ENCODE measurements around the gene MRPL21. TPM values are rescaled to one million over a fixed set of nuclear protein-coding genes. Genes with fewer than 3 reads are reported as not detected.

MRPL21 gene
- total RNA-seq (2014; rRNA removed; shearing (Covaris generic)) = 59.6 and 75.3 TPM in 2 replicates

GRCh38 chr11:68903288-68904247, at the start of gene MRPL21, which contains the start of gene IGHMBP2:
MRPL21 (minus strand) TSS chr11:68903832; CDS start chr11:68903810, 22 bp downstream.
IGHMBP2 (plus strand) TSS chr11:68903891; CDS start chr11:68903953, 62 bp downstream.
- DNase-seq (ENCODE audit: low read depth) = peak; percentile 72

GRCh38 chr11:68950762-68951161, 47.1 kb upstream of the MRPL21 start:
- no peak for DNase-seq (ENCODE audit: low read depth)

- peak; percentile 26 for DNase-seq (ENCODE audit: low read depth)
Measured at GRCh38 chr11:68950270-68950669, 46.6 kb upstream of the MRPL21 start.

GRCh38 chr11:68948935-68949334, 45.3 kb upstream of the MRPL21 start:
- no peak for DNase-seq (ENCODE audit: low read depth)

GRCh38 chr11:68948496-68948895, 44.9 kb upstream of the MRPL21 start:
- no peak for DNase-seq (ENCODE audit: low read depth)

GRCh38 chr11:68947151-68947550, 43.5 kb upstream of the MRPL21 start:
- no peak for DNase-seq (ENCODE audit: low read depth)

GRCh38 chr11:68946416-68947090, 42.9 kb upstream of the MRPL21 start:
- DNase-seq (ENCODE audit: low read depth) = peak; percentile 87

GRCh38 chr11:68942751-68943271, 39.2 kb upstream of the MRPL21 start:
- DNase-seq (ENCODE audit: low read depth) = no peak

- DNase-seq (ENCODE audit: low read depth) = no peak
Measured at GRCh38 chr11:68942095-68942620, 38.5 kb upstream of the MRPL21 start.

- DNase-seq (ENCODE audit: low read depth) = no peak
Measured at GRCh38 chr11:68941324-68942094, 37.9 kb upstream of the MRPL21 start.

- DNase-seq (ENCODE audit: low read depth) = no peak
Measured at GRCh38 chr11:68940651-68941323, 37.2 kb upstream of the MRPL21 start.

GRCh38 chr11:68939583-68940555, 36.2 kb upstream of the MRPL21 start:
- DNase-seq (ENCODE audit: low read depth) = no peak

GRCh38 chr11:68938816-68939582, 35.4 kb upstream of the MRPL21 start:
- no peak for DNase-seq (ENCODE audit: low read depth)

GRCh38 chr11:68938088-68938487, 34.5 kb upstream of the MRPL21 start:
- DNase-seq (ENCODE audit: low read depth) = no peak

- no peak for DNase-seq (ENCODE audit: low read depth)
Measured at GRCh38 chr11:68936676-68937620, 33.3 kb upstream of the MRPL21 start.

GRCh38 chr11:68936358-68936636, 32.7 kb upstream of the MRPL21 start:
- DNase-seq (ENCODE audit: low read depth) = no peak

GRCh38 chr11:68935516-68936357, 32.1 kb upstream of the MRPL21 start:
- no peak for DNase-seq (ENCODE audit: low read depth)
